ENCODE data around the gene IGSF6.
"Not testable (repeated sequence)": the region's sequence is repeated elsewhere in the genome, so short reads cannot be mapped to it uniquely, and the experiment has no call there.

IGSF6 gene

GRCh38 chr16:21646091-21646490 lies 6.3 kb downstream of the IGSF6 start:
- peaks cover 36% of the 10 kb centered on the region for H3K4me1 Mint-ChIP-seq
- ATAC-seq (ENCODE audit: low read depth) = no peak
- H3K36me3 Mint-ChIP-seq = no peaks in the 10 kb centered on the region
- H3K27ac Mint-ChIP-seq = peak overlapping the region; percentile 93
- DNase-seq (ENCODE audit: low spot score in 2 of 2) = no peak
- H3K4me3 Mint-ChIP-seq = peak overlapping the region; percentile 52
- no peaks in the 10 kb centered on the region for H3K27me3 Mint-ChIP-seq
- H3K9me3 Mint-ChIP-seq = no peaks in the 10 kb centered on the region

GRCh38 chr16:21645261-21645721 lies 7.1 kb downstream of the IGSF6 start:
- Mint-ChIP-seq H3K27ac (peak overlapping the region; percentile 93), H3K4me1 (peaks cover 36% of the 10 kb centered on the region), H3K4me3 (peak overlapping the region; percentile 78), H3K9me3 (no peaks in the 10 kb centered on the region), H3K36me3 (no peaks in the 10 kb centered on the region), H3K27me3 (no peaks in the 10 kb centered on the region)
- DNase-seq (ENCODE audit: low spot score in 2 of 2) (peak in 1 of 2 donors; percentile 26), ATAC-seq (ENCODE audit: low read depth) (peak; percentile 60)

DNA sequence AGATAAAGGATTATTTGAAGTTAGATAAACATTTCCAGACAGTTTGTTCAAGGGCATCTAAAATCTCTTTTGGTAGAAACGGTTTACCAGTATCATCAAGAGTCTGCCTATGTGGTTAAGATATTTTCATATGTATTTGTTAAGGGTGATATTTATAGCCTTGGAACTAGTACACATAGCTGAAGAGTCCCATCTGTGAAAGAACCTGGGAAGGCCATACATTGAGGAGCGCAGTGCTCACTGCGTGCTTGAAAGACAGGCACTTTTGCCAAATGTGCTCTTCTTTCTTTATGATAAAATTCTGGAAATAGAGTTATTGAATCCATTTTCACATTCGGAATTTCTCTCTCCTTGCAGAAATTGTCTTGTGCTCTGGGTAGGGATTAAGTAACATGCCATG lies 7.7 kb downstream of the IGSF6 start:
- ATAC-seq (ENCODE audit: low read depth) (no peak), DNase-seq (ENCODE audit: low spot score in 2 of 2) (no peak)
- Mint-ChIP-seq H3K4me1 (peaks cover 36% of the 10 kb centered on the region), H3K27ac (peak overlapping the region; percentile 93), H3K4me3 (peak overlapping the region; percentile 78), H3K9me3 (no peaks in the 10 kb centered on the region), H3K27me3 (no peaks in the 10 kb centered on the region), H3K36me3 (no peaks in the 10 kb centered on the region)

DNA sequence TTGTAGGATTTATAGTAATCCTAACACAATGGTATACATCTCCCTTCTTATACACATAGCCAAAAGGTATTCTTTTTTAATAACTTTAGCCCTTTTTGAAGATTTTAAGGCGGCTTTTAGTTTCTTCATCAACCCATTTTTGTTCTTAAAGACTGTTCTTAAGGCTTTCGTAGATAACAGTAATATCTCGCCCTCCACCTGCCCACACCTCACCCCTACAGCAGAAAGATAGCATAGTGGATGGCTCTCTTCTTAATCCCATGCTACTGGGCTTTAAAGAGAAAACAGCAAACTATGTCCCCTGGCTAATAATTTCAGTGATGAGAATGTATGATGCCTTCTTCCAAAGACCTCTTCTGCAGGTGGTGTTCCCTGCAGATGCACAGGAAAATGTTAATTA lies 8.6 kb downstream of the IGSF6 start:
- H3K4me1 Mint-ChIP-seq = peaks cover 34% of the 10 kb centered on the region

DNA sequence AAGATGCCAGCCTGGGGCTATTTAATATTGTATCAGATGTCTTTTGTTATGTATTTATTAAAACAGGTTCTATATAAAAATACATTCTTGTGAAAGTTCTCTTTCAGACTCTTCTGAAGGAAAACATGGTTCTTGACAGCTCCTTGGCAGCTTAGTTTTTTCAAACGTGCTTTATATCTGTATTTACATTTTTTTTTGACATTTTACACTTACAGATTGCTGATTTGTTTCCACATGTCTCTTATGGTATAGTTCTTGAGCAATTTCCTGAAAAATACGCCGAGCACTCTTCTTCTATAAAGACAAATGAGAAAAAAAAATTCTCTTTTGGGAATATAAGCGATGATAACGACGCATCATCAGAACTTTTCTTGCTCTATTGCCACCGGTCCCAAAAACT lies 9.5 kb downstream of the IGSF6 start:
- ATAC-seq (ENCODE audit: low read depth) = no peak
- no peak overlapping the region for H3K27ac Mint-ChIP-seq
- peaks cover 34% of the 10 kb centered on the region for H3K4me1 Mint-ChIP-seq
- H3K9me3 Mint-ChIP-seq = no peaks in the 10 kb centered on the region
- no peak overlapping the region for H3K4me3 Mint-ChIP-seq
- no peaks in the 10 kb centered on the region for H3K27me3 Mint-ChIP-seq
- no peak for DNase-seq (ENCODE audit: low spot score in 2 of 2)
- no peaks in the 10 kb centered on the region for H3K36me3 Mint-ChIP-seq

More for the DNA sequence above, 8.6 kb downstream of the IGSF6 start:
- DNase-seq (ENCODE audit: low spot score in 2 of 2) (no peak), ATAC-seq (ENCODE audit: low read depth) (no peak)
- H3K27ac Mint-ChIP-seq = peak overlapping the region; percentile 93
- no peak overlapping the region for H3K4me3 Mint-ChIP-seq
- no peaks in the 10 kb centered on the region for H3K9me3 Mint-ChIP-seq
- no peaks in the 10 kb centered on the region for H3K27me3 Mint-ChIP-seq
- no peaks in the 10 kb centered on the region for H3K36me3 Mint-ChIP-seq

- ATAC-seq (ENCODE audit: low read depth) = no peak
- peaks cover 28% of the 10 kb centered on the region for H3K4me1 Mint-ChIP-seq
- no peaks in the 10 kb centered on the region for H3K9me3 Mint-ChIP-seq
- DNase-seq (ENCODE audit: low spot score in 2 of 2) = no peak
- H3K27ac Mint-ChIP-seq = no peak overlapping the region
- H3K4me3 Mint-ChIP-seq = no peak overlapping the region
- H3K27me3 Mint-ChIP-seq = no peaks in the 10 kb centered on the region
- no peaks in the 10 kb centered on the region for H3K36me3 Mint-ChIP-seq
These were observed 10.5 kb downstream of the IGSF6 start for GRCh38 chr16:21641916-21642315.

DNA sequence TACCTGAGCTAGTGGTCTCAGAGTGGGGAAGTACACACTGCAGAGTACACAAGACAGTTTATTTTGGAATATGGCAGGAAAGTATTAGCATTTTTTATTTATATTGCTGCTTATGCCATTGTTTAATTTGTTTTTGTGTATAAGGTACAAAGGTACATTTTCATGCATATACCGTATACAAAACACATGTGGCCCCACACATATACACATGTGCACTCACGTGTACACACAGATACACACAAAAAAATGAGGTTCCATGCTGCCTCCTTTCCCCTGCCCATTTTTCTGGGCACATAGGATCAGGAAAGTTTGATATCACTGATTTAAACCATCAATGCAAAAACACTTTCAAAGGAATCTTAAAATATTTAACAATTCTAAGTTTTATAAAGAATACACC lies 12.9 kb downstream of the IGSF6 start:
- peaks cover 2% of the 10 kb centered on the region for H3K36me3 Mint-ChIP-seq
- DNase-seq (ENCODE audit: low spot score in 2 of 2) = no peak
- no peak for ATAC-seq (ENCODE audit: low read depth)

DNA sequence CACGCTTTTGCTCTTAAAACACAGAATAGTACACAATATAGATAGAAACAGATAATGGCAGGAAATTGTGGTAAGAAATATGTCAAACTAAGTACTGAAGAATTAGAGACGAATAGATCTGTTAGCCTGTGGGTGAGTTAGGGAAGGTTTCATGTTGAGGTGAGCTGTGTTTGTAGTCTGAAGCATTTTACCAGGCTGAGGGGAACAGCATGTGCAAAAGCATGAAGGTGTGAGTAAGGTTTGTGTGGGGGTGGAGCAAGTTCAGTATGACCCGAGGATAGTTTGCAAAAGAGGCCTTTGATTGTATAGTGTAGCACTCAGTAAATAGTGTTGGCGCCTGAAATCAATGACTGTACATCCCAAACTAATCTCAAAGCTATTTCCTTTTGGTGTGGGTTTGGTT lies 13.8 kb downstream of the IGSF6 start:
- ATAC-seq (ENCODE audit: low read depth) = no peak
- H3K27ac Mint-ChIP-seq = peak overlapping the region; percentile 52

More for the DNA sequence above, 12.9 kb downstream of the IGSF6 start:
- Mint-ChIP-seq H3K27ac (no peak overlapping the region), H3K9me3 (no peaks in the 10 kb centered on the region), H3K4me1 (peaks cover 14% of the 10 kb centered on the region), H3K27me3 (no peaks in the 10 kb centered on the region), H3K4me3 (no peak overlapping the region)

GRCh38 chr16:21637032-21637968 lies 15.1 kb downstream of the IGSF6 start:
- Mint-ChIP-seq H3K9me3 (no peaks in the 10 kb centered on the region), H3K4me3 (no peak overlapping the region), H3K27ac (no peak overlapping the region)

More for the DNA sequence above, 13.8 kb downstream of the IGSF6 start:
- H3K4me1 Mint-ChIP-seq = peaks cover 7% of the 10 kb centered on the region
- H3K9me3 Mint-ChIP-seq = no peaks in the 10 kb centered on the region
- DNase-seq (ENCODE audit: low spot score in 2 of 2) = no peak
- no peak overlapping the region for H3K4me3 Mint-ChIP-seq
- peaks cover 2% of the 10 kb centered on the region for H3K36me3 Mint-ChIP-seq
- no peaks in the 10 kb centered on the region for H3K27me3 Mint-ChIP-seq

GRCh38 chr16:21635694-21636093 lies 16.7 kb downstream of the IGSF6 start:
- not testable (repeated sequence) for H3K4me1 Mint-ChIP-seq; ATAC-seq (ENCODE audit: low read depth); H3K4me3 Mint-ChIP-seq; H3K9me3 Mint-ChIP-seq; H3K36me3 Mint-ChIP-seq; H3K27me3 Mint-ChIP-seq; H3K27ac Mint-ChIP-seq; DNase-seq (ENCODE audit: low spot score in 2 of 2)

More at GRCh38 chr16:21637032-21637968, 15.1 kb downstream of the IGSF6 start:
- peaks cover 2% of the 10 kb centered on the region for H3K36me3 Mint-ChIP-seq
- ATAC-seq (ENCODE audit: low read depth) = no peak
- H3K4me1 Mint-ChIP-seq = peaks cover 7% of the 10 kb centered on the region
- no peaks in the 10 kb centered on the region for H3K27me3 Mint-ChIP-seq
- no peak for DNase-seq (ENCODE audit: low spot score in 2 of 2)

DNA sequence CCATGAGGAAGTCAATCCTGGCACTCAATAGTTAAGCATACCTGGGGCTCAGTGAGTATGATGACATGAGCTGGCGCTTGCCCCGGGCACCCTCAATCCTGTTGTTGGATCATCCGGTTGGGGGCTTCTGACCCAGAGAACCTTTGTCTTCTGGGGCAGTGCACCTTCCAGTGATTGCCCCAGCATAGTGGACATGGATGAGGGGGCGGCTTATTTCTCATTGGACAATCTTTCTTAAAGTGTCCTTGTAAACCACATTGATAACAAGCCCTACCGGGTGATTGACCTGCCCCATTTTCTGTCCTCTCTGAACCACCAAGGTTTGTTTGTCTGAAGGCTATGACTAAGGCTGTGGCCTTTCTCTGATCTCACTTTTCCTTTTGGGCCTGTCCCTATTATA lies 18.2 kb downstream of the IGSF6 start:
- Mint-ChIP-seq H3K4me3 (no peak overlapping the region), H3K27me3 (no peaks in the 10 kb centered on the region), H3K9me3 (no peaks in the 10 kb centered on the region), H3K36me3 (peaks cover 4% of the 10 kb centered on the region), H3K4me1 (peaks cover 6% of the 10 kb centered on the region), H3K27ac (no peak overlapping the region)
- no peak for ATAC-seq (ENCODE audit: low read depth)
- DNase-seq (ENCODE audit: low spot score in 2 of 2) = no peak

DNA sequence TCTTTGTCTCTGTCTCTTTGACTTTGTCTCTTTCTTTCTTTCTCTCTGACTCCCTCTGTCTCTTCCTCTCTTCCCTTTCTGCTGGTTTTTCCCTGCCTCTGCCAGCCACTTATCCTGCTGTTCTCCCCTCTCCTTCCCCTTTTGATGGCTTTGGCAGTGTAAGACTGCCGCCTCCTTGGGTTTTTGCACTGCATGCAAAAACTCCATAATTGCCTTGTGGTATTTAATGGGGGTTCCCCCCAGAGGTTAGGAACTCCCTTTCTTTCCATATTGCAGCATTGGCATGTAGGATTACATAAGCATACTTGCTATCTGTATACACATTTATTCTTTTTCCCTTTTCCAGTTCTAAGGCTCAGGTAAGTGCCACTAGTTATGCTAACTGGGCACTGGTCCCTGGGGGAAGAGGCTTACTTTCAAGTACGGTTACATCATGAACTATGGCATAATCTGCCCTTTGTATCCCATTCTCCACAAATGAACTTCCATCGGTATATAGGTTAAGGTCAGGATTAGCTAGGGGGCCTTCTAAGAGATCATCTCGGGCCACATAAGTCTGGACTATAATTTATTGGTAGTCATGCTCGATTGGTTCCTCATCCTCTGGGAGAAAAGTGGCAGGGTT lies 20.3 kb downstream of the IGSF6 start:
- not testable (repeated sequence) for H3K36me3 Mint-ChIP-seq

DNA sequence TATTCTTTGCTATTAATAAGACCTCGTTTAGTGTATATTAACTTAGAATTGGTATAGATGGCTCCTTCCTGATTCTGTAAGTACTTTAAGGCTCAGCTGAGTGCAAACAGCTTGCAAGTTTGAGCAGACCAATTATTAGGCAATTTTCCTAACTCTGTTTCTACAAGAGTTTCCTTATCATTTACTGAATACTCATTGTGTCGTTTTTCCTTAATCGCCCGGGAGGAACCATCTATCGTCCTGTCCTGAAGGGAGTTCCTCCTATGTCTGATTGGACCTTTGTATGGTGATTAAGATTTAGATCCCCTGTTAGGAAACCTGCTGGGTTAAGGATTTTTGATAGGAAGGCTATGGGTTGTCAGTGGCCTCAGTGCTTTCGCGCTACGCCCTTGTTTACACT lies 21.0 kb downstream of the IGSF6 start:
- H3K27ac Mint-ChIP-seq; H3K4me1 Mint-ChIP-seq; H3K9me3 Mint-ChIP-seq; H3K27me3 Mint-ChIP-seq; DNase-seq (ENCODE audit: low spot score in 2 of 2); H3K4me3 Mint-ChIP-seq; ATAC-seq (ENCODE audit: low read depth): not testable (repeated sequence)
- H3K36me3 Mint-ChIP-seq = peaks cover 14% of the 10 kb centered on the region

More for the DNA sequence above, 20.3 kb downstream of the IGSF6 start:
- not testable (repeated sequence) for H3K27me3 Mint-ChIP-seq; H3K4me1 Mint-ChIP-seq; DNase-seq (ENCODE audit: low spot score in 2 of 2); H3K4me3 Mint-ChIP-seq; H3K9me3 Mint-ChIP-seq; H3K27ac Mint-ChIP-seq; ATAC-seq (ENCODE audit: low read depth)

DNA sequence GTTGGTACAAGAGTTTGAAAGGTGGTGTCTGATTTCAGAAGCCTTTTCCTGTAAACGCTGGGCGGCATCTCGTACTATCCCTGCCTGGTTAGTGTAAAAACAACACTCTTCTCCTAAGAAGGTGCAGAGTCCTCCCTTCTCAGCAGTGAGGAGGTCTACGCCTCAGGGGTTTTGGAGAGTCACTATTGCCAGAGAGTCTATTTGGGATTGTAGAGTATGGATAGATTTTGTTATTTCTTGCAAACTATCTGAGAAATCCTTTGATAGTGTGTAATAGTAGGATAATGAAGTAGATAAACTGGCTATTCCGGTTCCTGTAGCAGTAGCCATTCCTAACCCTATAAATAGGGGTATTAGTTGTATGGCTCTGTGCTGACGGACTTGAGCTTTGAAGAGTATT lies 21.5 kb downstream of the IGSF6 start:
- not testable (repeated sequence) for ATAC-seq (ENCODE audit: low read depth); H3K9me3 Mint-ChIP-seq; H3K27ac Mint-ChIP-seq; H3K4me1 Mint-ChIP-seq; H3K4me3 Mint-ChIP-seq; H3K27me3 Mint-ChIP-seq; DNase-seq (ENCODE audit: low spot score in 2 of 2)
- peaks cover 16% of the 10 kb centered on the region for H3K36me3 Mint-ChIP-seq
